D721Med (cell line): ENCODE data around the gene ANXA6.

Source experiments
- DNase-seq: peaks from one replicate; pipeline ENCODE4 v3.0.0; 2011; ENCODE audit warnings: low spot score; ENCODE audit not compliant: insufficient read length
- FAIRE-seq: peaks from 2 replicates; lab custom pipeline; 2011; peaks lifted over from hg19 to GRCh38; lab: Jason Lieb, UNC
- TF ChIP-seq, protein P1 (sequence below): IDR thresholded peaks from 2 replicates; pipeline ENCODE4 v1.5.1; 2012; ENCODE audit warnings: mild to moderate bottlenecking, control low read depth; ENCODE audit not compliant: insufficient read depth; ENCODE audit errors: missing control alignments

Gene ANXA6

DNA sequence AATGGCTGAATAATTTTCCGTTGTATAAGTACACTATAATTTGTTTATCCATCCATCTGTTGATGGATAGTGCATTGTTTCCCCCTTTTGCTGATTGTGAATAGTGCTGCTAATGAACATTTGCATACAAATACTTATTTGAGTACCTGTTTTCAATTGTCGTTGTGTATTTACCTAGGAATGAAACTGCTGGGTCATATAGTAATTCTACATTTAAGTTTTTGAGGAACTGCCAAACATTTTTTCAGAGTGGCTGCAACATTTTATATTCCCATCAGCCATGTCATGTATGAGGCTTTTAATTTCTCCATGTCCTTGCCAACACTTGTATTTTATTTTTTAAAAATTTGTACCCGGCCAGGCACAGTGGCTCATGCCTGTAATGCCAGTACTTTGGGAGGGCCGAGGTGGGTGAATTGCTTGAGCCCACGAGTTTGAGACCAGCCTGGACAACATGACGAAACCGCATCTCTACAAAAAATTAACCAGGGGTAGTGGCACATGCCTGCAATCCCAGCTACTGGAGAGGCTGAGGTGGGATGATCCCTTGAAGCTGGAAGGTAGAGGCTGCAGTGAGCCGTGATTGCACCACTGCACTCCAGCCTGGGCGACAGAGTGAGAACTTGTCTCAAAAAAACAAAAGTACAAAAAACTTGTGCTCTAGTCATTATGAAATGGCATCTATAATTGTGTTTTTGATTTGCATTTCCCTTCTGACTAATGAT lies 2.2 kb upstream of the ANXA6 start:
- TF ChIP-seq, protein P1, sequence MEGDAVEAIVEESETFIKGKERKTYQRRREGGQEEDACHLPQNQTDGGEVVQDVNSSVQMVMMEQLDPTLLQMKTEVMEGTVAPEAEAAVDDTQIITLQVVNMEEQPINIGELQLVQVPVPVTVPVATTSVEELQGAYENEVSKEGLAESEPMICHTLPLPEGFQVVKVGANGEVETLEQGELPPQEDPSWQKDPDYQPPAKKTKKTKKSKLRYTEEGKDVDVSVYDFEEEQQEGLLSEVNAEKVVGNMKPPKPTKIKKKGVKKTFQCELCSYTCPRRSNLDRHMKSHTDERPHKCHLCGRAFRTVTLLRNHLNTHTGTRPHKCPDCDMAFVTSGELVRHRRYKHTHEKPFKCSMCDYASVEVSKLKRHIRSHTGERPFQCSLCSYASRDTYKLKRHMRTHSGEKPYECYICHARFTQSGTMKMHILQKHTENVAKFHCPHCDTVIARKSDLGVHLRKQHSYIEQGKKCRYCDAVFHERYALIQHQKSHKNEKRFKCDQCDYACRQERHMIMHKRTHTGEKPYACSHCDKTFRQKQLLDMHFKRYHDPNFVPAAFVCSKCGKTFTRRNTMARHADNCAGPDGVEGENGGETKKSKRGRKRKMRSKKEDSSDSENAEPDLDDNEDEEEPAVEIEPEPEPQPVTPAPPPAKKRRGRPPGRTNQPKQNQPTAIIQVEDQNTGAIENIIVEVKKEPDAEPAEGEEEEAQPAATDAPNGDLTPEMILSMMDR, result no peak
- DNase-seq (no peak), FAIRE-seq (no peak)

GRCh38 chr5:151158287-151158661 lies 695 bp upstream of the ANXA6 start:
- DNase-seq (no peak), FAIRE-seq (no peak)
- TF ChIP-seq, protein P1, result no peak

- DNase-seq (no peak), FAIRE-seq (no peak)
Measured at GRCh38 chr5:151156507-151157420, 815 bp downstream of the ANXA6 start.

DNA sequence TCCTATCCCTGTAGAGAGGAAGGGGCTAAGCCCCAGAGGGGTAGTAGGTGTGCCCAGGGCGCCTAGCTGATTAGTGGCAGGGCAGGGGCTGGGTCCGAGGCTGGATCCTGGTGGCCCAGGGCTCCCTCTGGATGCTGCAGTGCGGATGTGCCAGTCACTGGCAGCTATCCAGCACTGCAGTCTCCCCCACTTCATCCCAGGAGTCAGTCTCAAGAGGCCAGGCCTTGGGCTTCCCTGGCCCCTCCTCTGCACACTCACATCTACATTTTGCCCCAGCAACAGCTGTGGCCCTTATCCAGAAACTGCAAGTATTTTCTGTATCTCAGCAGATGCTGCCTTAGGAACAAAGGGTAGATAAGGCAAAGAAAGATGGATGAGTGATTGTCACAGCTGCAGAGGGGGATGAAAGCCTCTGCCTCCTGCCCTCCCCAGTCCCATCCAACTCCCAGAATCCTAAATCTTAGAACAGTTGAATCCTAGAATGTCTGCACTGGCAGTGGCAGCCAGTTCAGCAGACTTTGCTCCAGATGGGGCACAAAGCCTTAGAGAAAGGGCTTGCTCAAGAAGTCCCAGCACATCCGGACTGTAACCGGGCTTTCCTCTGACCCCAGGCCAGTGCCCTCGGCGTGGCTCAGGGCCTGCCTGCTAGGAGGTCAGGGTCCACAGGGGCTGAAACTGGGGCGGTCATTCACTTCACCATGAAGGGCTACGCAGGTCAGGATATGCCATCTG lies 1.6 kb downstream of the ANXA6 start:
- DNase-seq (no peak), FAIRE-seq (no peak)
- TF ChIP-seq, protein P1, result no peak

More at GRCh38 chr5:151156507-151157420, 815 bp downstream of the ANXA6 start:
- TF ChIP-seq, protein P1, result no peak

DNA sequence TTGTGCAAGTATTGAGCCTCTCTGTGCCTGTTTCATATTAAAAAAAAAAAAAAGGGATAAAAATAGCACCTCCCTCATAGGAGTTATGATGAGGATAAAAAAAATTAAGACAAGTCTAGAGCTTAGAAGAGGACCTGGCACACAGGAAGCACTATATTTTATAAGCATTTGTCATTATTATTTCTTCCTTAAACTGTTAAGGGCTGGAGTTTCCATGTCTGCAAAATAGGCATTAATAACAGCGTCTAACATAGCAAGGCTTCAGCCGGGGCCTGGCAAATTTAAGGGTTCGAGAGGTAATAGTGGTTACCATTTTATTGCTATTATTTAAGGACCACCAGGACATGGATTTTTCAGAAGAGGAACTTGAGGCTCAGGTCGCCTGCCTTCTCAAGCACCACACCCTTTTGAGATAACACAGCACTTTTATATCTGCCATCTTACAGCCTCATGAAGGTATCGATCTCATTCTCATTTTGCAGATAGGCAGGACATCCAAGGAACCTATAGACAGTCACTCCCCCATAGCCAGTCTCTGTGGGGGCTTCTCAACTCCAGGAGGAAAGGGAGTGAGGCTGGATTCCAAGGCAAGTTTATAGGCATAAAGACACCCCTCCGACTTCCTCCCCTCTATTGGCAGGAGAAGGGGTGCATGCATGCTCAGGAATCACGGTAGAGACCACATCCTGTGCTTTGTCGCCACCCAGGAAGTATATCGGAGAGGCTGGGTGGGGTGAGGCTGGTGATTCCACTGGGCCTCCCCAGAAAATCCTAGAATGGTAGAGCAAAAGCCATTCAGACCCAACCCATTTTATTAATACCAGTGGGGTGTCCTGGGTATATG lies 2.4 kb downstream of the ANXA6 start:
- DNase-seq (no peak), FAIRE-seq (no peak)
- TF ChIP-seq, protein P1, result no peak

- FAIRE-seq (no peak), DNase-seq (no peak)
Measured at GRCh38 chr5:151153766-151154272, 3.8 kb downstream of the ANXA6 start.

More at GRCh38 chr5:151153766-151154272, 3.8 kb downstream of the ANXA6 start:
- TF ChIP-seq, protein P1, result no peak
